HepG2 (cell line): ENCODE results near the gene ANKRD30A. TPM values are rescaled to one million over a fixed set of nuclear protein-coding genes. Genes with fewer than 3 reads are reported as not detected.
"Not testable (repeated sequence)": the region's sequence is repeated elsewhere in the genome, so short reads cannot be mapped to it uniquely, and the experiment has no call there.

Experiments
- ATAC-seq: fragments of 200-7000 bp; cut with Tn5 transposase; 3 replicates; pipeline ENCODE4 v1.9.1; 2020; ENCODE audit warnings: mild to moderate bottlenecking, moderate library complexity
- BruUV-seq: library from RNA; stranded (reverse); fragments of 400-500 nt; replicated peaks from 2 replicates; lab custom pipeline; 2021; lab: Mats Ljungman, UMichigan
- CTCF ChIA-PET: fragments of 300-600 bp; formaldehyde crosslinking; extraction: SDS; loops from one replicate; lab custom pipeline; 2021; ENCODE audit warnings: low total read pairs, inconsistent platforms, low intra/inter-chr PET ratio; lab: Yijun Ruan, JAX
- POLR2A ChIA-PET: fragments of 350-600 bp; sonication (Branson Sonifier 250); formaldehyde crosslinking; loops from one replicate; lab custom pipeline; 2020; ENCODE audit warnings: antibody characterized with exemption, inconsistent platforms; lab: Yijun Ruan, JAX
- DNase-seq: peaks from one replicate; pipeline ENCODE4 v3.0.0-alpha.2; 2015; ENCODE audit warnings: low spot score
- FAIRE-seq: peaks from 3 replicates; lab custom pipeline; 2011; peaks lifted over from hg19 to GRCh38; lab: Jason Lieb, UNC
- H2AFZ ChIP-seq: one replicate; pipeline ENCODE4 v1.6.1; 2011; ENCODE audit warnings: low read length, inconsistent platforms
- H3K27ac ChIP-seq: fragments of 300-600 bp; 3 replicates; pipeline ENCODE4 v1.8.0; 2011; ENCODE audit warnings: mixed run types, mild to moderate bottlenecking, mixed read lengths, low read length, inconsistent platforms; ENCODE audit not compliant: insufficient read depth; ENCODE audit errors: extremely low read length
- H3K27me3 ChIP-seq, 2 experiments: fragments of 200-600 bp in 1 of 2; 2 replicates in 1 of 2; 3 replicates in 1 of 2; pipeline versions ENCODE4 v1.6.0 to v1.8.0; 2011; ENCODE audit warnings: low read length in 2 of 2, mild to moderate bottlenecking in 2 of 2, moderate library complexity in 2 of 2, inconsistent platforms in 1 of 2; ENCODE audit not compliant: insufficient read depth in 2 of 2, control insufficient read depth in 1 of 2
- H3K36me3 ChIP-seq, 2 experiments: fragments of 200-600 bp in 1 of 2; replicated peaks in 1 of 2; 2 replicates in 1 of 2; 3 replicates in 1 of 2; pipeline versions ENCODE4 v1.5.1 to v1.8.0; 2011; ENCODE audit warnings: low read length in 2 of 2, inconsistent platforms in 1 of 2; ENCODE audit not compliant: insufficient read depth in 2 of 2, control insufficient read depth in 1 of 2
- H3K4me1 ChIP-seq: 2 replicates; pipeline ENCODE4 v1.5.1; 2012; ENCODE audit warnings: low read length, inconsistent platforms; ENCODE audit not compliant: insufficient read depth
- H3K4me2 ChIP-seq: 2 replicates; pipeline ENCODE4 v1.6.0; 2011; ENCODE audit warnings: low read depth, low read length, inconsistent platforms
- H3K4me3 ChIP-seq, 3 experiments: fragments of 200-600 bp in 1 of 3; sonication (generic), shearing (Covaris generic) in 1 of 3; replicated peaks in 1 of 3; 2 replicates each; pipeline ENCODE4 v1.5.1; 2011 to 2016; ENCODE audit warnings: low read length in 3 of 3, inconsistent platforms in 2 of 3, low read depth in 2 of 3, mild to moderate bottlenecking in 2 of 3, control low read depth in 1 of 3, mixed read lengths in 1 of 3; ENCODE audit not compliant: insufficient read depth in 1 of 3
- H3K79me2 ChIP-seq: one replicate; pipeline ENCODE4 v1.6.1; 2011; ENCODE audit warnings: low read length, inconsistent platforms; ENCODE audit not compliant: insufficient read depth
- H3K9ac ChIP-seq: 2 replicates; pipeline ENCODE4 v1.6.0; 2011; ENCODE audit warnings: mild to moderate bottlenecking, low read depth, low read length, inconsistent platforms; ENCODE audit not compliant: insufficient read depth
- H3K9me3 ChIP-seq: 2 replicates; pipeline ENCODE4 v1.5.1; 2012; ENCODE audit warnings: mild to moderate bottlenecking, low read length
- H4K20me1 ChIP-seq: 2 replicates; pipeline ENCODE4 v1.6.0; 2011; ENCODE audit warnings: inconsistent platforms, mild to moderate bottlenecking, low read length, moderate library complexity; ENCODE audit not compliant: insufficient read depth
- CCDC6 ChIP-seq: sonication (generic); formaldehyde crosslinking; IDR thresholded peaks from 2 replicates; pipeline ENCODE4 v1.8.1; 2022; ENCODE audit warnings: mild to moderate bottlenecking, missing genetic modification reagents, moderate library complexity
- ELF3 ChIP-seq: IDR thresholded peaks from 2 replicates; pipeline ENCODE4 v1.6.1; 2016; ENCODE audit warnings: missing genetic modification reagents, missing compliant biosample characterization
- FOXP1 ChIP-seq, 2 experiments: fragments of 450-650 bp in 1 of 2; IDR thresholded peaks; 2 replicates each; pipeline ENCODE4 v1.6.1; 2017 to 2018; ENCODE audit warnings: antibody characterized with exemption in 1 of 2
- HNF4A ChIP-seq: sonication (generic); formaldehyde crosslinking; IDR thresholded peaks from 2 replicates; pipeline ENCODE4 v1.4.0; 2020; ENCODE audit warnings: missing genetic modification reagents
- HNF4G ChIP-seq, 2 experiments: sonication (generic) in 1 of 2; formaldehyde crosslinking in 1 of 2; IDR thresholded peaks; 2 replicates each; pipeline versions ENCODE4 v1.4.0 to v1.6.1; 2011 to 2020; ENCODE audit warnings: borderline replicate concordance in 2 of 2, low read depth in 2 of 2, mild to moderate bottlenecking in 2 of 2, low read length in 1 of 2, missing genetic modification reagents in 1 of 2, moderate library complexity in 1 of 2
- PAXIP1 ChIP-seq: sonication (generic); formaldehyde crosslinking; conservative IDR thresholded peaks from 2 replicates; pipeline ENCODE4 v1.4.0; 2020; ENCODE audit warnings: mild to moderate bottlenecking, missing genetic modification reagents, moderate library complexity
- PITX1 ChIP-seq: sonication (generic); formaldehyde crosslinking; IDR thresholded peaks from 2 replicates; pipeline ENCODE4 v1.5.1; 2020; ENCODE audit warnings: mild to moderate bottlenecking, missing genetic modification reagents
- SETDB1 ChIP-seq: sonication (generic); formaldehyde crosslinking; IDR thresholded peaks from 2 replicates; pipeline ENCODE4 v1.5.1; 2020; ENCODE audit warnings: missing genetic modification reagents, mild to moderate bottlenecking, borderline replicate concordance
- STAG1 ChIP-seq: sonication (generic); formaldehyde crosslinking; IDR thresholded peaks from 2 replicates; pipeline ENCODE4 v1.4.0; 2020; ENCODE audit warnings: missing genetic modification reagents
- TCF7L2 ChIP-seq: IDR thresholded peaks from 2 replicates; pipeline ENCODE4 v1.6.1; 2011; ENCODE audit warnings: mild to moderate bottlenecking, low read depth, low read length, moderate library complexity
- ZNF292 ChIP-seq: sonication (generic); formaldehyde crosslinking; IDR thresholded peaks from 2 replicates; pipeline ENCODE4 v1.8.1; 2022; ENCODE audit warnings: mild to moderate bottlenecking, low read depth, missing genetic modification reagents, borderline replicate concordance
- ZNF691 ChIP-seq: sonication (generic); formaldehyde crosslinking; IDR thresholded peaks from 2 replicates; pipeline ENCODE4 v1.4.0; 2020; ENCODE audit warnings: missing genetic modification reagents, low read depth, mild to moderate bottlenecking, borderline replicate concordance
- WGBS: methylation state at CpG from one replicate; pipeline ENCODE4 v1.1.6; 2017; ENCODE audit warnings: low lambda C conversion rate; 5-methylcytosine and 5-hydroxymethylcytosine counted together
- in situ Hi-C: cut with HindIII; loops from 2 replicates; pipeline ENCODE4 v1.10.0; 2017; ENCODE audit warnings: low pct_unique_long_range_greater_than_20kb; ENCODE audit not compliant: extremely low pct_ligation_motif_present
- intact Hi-C: fragments of 100-400 bp; cut with micrococcal nuclease; formaldehyde crosslinking; loops from one replicate; pipeline ENCODE4 v1.10.0; 2022; ENCODE audit not compliant: unreplicated experiment
- polyA plus RNA-seq, 8 experiments: library from polyadenylated mRNA; depleted of rRNA in 3 of 8; stranded (reverse) in 7 of 8; unstranded in 1 of 8; fragments of >200 nt; fragmentation: Illumina TruSeq in 4 of 8; extraction: Trizol in 4 of 8; gene quantifications; 2 replicates each; pipeline versions ENCODE4 v1.2.1 to v1.2.3, GENCODE V29; 2011 to 2016; ENCODE audit warnings: low read depth in 4 of 8, missing spikeins in 1 of 8, mixed read lengths in 1 of 8; ENCODE audit not compliant: insufficient read depth in 1 of 8
- total RNA-seq, 5 experiments: library from RNA; depleted of rRNA; stranded (reverse); fragments of >200 nt; fragmentation: Illumina TruSeq; extraction: Trizol; gene quantifications; 2 replicates each; pipeline ENCODE4 v1.2.3, GENCODE V29; 2016; ENCODE audit warnings: low read depth in 1 of 5
- TF ChIP-seq, protein P1 (sequence below): sonication (generic); formaldehyde crosslinking; IDR thresholded peaks from 2 replicates; pipeline ENCODE4 v1.5.0; 2020; ENCODE audit warnings: mild to moderate bottlenecking, missing genetic modification reagents, moderate library complexity

ANKRD30A gene
- total and polyA plus RNA-seq, 2 of the 13 experiments (the other 11 are each of a cell fraction or from before 2014, with no cell fraction given) = not detected

DNA sequence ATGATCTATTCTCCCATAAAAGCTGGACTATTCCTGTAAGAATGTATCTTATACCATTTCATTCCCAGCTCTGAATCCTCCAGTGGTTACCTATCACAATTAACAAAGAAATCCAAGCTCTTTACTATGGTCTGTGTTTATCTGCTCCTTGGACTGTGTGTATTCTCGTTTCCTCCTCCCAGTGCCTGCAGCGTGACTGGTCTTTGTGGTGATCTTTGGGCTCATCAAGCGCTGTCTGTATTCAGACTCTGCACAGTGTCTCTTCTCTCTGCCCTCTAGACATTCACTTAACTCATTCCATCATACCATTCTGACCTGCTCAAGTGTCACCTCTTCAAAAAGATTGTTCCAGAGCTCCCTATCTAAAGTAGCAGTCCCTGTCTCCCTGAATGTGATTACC is 130.4 kb downstream of the ANKRD30A start (continued):
- TF ChIP-seq PAXIP1 (CRISPR knock-in tag) (peak; percentile 48; the same call in 1 of the 2 replicates), ELF3 (CRISPR knock-in tag) (0 out of 2 replicates have a peak, but pooled peaks have one; percentile 21), ZNF292 (peak; percentile 64; the same call in 1 of the 2 replicates), FOXP1 (CRISPR knock-in tag; IDR thresholded peaks at IDR 0.05) (peak; percentile 36; the same call in 1 of the 2 replicates), HNF4A (CRISPR knock-in tag) (peak; percentile 76), HNF4G (IDR thresholded peaks at IDR 0.05; ENCODE audit: borderline replicate concordance, low read depth, low read length) (0 out of 2 replicates have a peak, but pooled peaks have one; percentile 12), PITX1 (CRISPR knock-in tag) (peak; percentile 26; the same call in 1 of the 2 replicates)
- TF ChIP-seq FOXP1 (IDR thresholded peaks at IDR 0.05); HNF4G (CRISPR knock-in tag; IDR thresholded peaks at IDR 0.05; ENCODE audit: borderline replicate concordance, low read depth): not testable (repeated sequence)

- Histone ChIP-seq H3K4me1 (no peaks in the 10 kb centered on the region), H3K27me3 (no peaks in the 10 kb centered on the region), H3K27ac (no peak overlapping the region), H3K79me2 (no peaks in the 10 kb centered on the region), H3K4me3 (no peak overlapping the region), H3K4me2 (no peak overlapping the region), H3K9ac (no peak overlapping the region), H3K36me3 (no peaks in the 10 kb centered on the region), H3K9me3 (no peaks in the 10 kb centered on the region), H2AFZ (no peak overlapping the region), H4K20me1 (no peaks in the 10 kb centered on the region)
- no TSS peak for BruUV-seq
- peak; percentile 2 for DNase-seq
- 26% methylated on average over 5 of the region's 5 CpGs for WGBS
- in situ Hi-C loops (loop anchor here (25.0 kb wide), 1 partner anchor 326 kb away; no protein-coding TSS in a partner anchor), intact Hi-C loops (no loop called here)
- ATAC-seq = no peak
- TF ChIP-seq, protein P1, sequence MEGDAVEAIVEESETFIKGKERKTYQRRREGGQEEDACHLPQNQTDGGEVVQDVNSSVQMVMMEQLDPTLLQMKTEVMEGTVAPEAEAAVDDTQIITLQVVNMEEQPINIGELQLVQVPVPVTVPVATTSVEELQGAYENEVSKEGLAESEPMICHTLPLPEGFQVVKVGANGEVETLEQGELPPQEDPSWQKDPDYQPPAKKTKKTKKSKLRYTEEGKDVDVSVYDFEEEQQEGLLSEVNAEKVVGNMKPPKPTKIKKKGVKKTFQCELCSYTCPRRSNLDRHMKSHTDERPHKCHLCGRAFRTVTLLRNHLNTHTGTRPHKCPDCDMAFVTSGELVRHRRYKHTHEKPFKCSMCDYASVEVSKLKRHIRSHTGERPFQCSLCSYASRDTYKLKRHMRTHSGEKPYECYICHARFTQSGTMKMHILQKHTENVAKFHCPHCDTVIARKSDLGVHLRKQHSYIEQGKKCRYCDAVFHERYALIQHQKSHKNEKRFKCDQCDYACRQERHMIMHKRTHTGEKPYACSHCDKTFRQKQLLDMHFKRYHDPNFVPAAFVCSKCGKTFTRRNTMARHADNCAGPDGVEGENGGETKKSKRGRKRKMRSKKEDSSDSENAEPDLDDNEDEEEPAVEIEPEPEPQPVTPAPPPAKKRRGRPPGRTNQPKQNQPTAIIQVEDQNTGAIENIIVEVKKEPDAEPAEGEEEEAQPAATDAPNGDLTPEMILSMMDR (CRISPR knock-in tag) = peak; percentile 48
- TF ChIP-seq ZNF691 (CRISPR knock-in tag) (no peak), SETDB1 (CRISPR knock-in tag) (no peak), TCF7L2 (no peak), STAG1 (CRISPR knock-in tag) (peak; percentile 60), CCDC6 (CRISPR knock-in tag) (no peak)
- ChIA-PET POLR2A (no interaction called here), CTCF (interaction anchor here (0.9 kb wide), 1 partner anchor 363 kb away, joined by 3 read pairs; no protein-coding TSS in a partner anchor)
- no peak for FAIRE-seq
Observed at GRCh38 chr10:37263304-37263703, 137.9 kb downstream of the ANKRD30A start.
